Stimulated activated CD4-positive, alpha-beta T cell treated with anti-CD3 and anti-CD28 coated beads, TNF-alpha, amount 100 ng/mL, for 48 hours (primary cell): ENCODE data around the gene DDX47.

ENCODE experiments used
- DNase-seq, 3 donors: peaks; one replicate each; pipeline ENCODE4 v3.0.0-alpha.2; 2020; ENCODE audit warnings: low read depth in 3 of 3

DDX47 gene

DNA sequence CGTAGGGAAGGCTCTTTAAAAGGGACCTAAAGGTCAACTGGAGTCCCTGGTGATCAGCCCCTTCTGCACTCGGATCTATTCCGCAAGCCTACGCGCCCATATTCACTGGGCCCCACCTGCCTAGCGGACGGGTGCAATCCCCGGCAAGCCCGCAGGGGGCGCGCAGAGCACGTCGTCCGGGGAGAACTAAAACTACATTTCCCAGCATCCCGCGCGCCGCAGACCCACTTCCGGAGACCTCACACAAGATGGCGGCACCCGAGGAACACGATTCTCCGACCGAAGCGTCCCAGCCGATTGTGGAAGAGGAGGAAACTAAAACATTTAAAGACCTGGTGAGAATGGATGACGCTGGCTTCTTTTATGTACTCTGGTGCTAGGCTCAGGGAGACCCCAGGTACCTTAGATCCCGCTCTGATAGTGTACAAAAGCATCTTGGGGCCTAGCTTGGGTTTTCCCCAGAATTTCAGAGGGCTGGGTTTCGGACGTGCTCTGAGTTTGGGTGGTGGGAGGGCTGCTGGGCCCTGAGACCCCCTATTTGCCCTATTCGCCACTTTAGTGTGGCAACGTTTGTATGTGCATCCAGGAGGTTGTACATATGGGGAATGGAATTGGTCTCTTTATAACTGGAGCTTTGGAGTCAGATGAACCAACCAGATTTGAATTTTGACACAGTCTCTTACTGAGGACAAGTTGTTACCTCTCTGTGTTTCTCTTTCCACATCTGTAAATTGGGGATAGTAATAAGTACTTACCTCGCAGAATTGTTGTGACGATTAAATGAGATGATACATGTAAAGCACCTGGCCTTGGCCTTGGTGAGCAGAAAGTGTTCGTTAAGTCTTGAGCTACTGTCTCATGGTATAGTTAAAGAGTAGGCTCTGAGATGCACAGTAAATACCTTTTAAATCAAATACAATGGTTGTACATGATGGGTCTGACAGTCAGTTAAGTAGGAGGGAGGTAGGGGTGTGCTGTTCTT is at the start of gene DDX47:
Gene DDX47, plus strand, starts transcription at position 227 of the 982 bp plus-strand sequence. Its CDS starts 22 bp downstream, at position 249.
- DNase-seq = peak; percentile 92 to 97 (median 95)

DNA sequence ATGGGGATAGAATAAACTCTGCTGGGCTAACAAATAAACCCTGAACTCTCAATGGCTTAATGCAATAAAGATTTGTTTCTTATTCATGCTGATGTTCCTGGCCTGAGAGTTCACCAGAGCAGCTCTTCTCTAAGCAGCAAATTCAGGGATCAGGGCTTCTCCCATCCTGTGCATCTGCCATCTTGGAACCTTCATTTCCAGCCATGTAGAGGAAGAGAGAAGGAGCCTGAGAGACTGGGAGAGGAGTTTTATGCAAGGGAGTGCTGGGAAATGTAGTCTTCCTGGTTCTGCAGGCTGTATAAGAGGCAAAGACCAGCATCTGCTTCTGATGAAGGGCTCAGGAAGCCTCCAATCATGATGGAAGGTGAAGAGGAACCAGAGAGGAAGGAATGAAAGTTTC is 48.3 kb upstream of the DDX47 start:
- no peak for DNase-seq

DNA sequence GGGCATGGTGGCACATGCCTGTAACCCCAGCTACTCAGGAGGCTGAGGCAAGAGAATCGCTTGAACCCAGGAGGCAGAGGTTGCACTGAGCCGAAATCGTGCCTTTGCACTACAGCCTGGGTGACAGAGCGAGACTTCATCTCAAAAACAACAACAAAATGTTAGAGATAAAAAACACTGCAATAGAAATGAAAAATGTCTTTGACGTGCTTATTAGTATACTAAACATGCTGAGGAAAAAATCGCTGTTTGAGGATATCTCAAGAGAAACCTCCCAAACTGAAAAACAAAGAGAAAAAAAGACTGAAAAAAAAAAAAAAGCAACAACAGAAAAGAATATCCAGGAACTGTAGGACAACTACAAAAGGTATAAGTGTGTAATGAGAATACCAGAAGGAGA is 42.9 kb upstream of the DDX47 start:
- no peak for DNase-seq

DNA sequence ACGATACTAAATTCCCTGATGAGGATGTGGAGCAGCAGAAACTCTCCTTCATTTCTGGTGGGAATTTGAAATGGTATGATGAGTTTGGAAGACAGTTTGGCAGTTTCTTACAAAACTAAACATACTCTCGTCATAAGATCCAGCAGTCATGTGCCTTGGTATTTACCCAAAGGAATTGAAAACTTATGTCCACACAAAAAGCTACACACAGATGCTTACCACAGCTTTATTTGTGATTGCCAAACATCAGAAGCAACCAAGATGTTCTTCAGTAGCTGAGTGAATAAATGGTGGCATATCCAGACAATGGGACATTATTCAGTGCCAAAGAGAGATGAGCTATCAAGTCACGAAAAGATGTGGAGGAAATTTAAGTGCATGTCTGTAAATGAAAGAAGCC is 38.4 kb upstream of the DDX47 start:
- no peak for DNase-seq

DNA sequence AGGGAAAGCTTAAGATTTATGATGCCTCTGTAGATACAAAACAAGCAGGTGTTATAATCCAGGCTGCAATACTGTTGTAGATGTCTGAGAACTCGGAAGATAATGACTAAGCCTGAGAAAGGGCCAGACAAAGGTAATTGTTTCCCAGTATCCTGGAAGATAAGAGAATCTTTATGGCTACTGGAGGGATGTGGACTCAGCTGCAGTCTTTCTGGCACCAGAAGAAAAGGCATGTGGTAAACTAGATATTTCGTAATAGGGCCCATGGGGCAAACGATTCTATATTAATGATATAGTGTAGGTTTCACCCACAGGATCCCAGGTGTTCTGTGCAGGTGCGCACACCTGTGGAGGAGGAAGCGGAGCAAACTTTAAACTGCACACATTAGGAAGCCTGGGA is 36.9 kb upstream of the DDX47 start:
- DNase-seq = no peak

DNA sequence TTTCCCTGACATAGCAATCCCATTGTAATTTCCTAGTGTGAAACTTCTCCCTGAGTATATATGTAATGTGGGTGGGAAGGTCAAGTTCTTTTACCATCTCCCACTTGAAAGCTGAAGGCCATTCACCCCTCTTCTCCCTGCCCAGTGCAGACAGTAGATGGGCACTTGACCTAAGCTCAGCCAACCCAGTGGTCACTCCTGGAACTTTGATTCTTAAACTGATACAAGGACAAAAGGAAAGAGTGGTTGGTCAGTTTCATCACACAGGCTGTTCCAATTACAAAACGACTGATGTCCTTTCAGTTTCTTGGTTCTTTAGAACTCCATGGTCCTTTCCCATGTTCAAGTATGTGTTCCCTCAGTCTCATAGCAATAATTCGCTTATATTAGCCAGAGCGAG is 36.1 kb upstream of the DDX47 start:
- DNase-seq = no peak

DNA sequence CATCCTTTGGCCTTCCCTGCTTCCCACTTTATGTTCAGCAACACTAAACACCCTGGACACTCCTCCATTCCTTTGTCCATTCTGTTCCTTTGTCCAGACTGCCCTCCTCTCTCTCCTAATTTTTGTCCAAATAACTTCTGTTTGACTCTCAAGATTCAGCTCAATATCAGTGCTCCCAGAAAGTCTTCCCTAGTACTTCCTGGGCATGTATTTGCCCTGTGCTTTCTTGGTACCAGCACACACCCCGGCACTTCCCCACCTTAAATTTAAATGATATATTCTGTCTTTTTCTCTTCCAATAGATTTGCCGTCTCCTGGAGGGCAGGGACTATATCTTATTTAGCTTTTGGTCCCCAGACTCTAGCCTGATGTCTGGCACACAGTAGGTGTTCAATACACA is 34.1 kb upstream of the DDX47 start:
- DNase-seq = no peak

DNA sequence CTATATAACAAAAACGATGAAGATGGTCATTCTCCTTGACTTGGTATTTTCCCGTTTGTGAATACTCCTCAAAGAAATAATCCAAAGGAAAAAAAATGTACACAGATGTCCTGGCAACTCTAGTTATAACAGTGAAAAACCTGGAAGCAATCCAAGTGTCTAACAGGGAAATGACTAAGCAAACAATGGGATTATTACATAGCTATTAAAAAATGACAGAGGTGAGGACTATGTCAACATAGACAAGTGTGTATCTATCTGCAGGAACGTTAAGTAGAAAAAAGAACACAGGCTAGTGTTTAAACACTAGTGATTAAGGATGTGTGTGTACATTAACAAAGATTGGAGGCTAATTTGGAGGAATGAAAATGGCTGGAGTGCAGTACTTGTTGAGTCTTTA is 33.6 kb upstream of the DDX47 start:
- DNase-seq = no peak

DNA sequence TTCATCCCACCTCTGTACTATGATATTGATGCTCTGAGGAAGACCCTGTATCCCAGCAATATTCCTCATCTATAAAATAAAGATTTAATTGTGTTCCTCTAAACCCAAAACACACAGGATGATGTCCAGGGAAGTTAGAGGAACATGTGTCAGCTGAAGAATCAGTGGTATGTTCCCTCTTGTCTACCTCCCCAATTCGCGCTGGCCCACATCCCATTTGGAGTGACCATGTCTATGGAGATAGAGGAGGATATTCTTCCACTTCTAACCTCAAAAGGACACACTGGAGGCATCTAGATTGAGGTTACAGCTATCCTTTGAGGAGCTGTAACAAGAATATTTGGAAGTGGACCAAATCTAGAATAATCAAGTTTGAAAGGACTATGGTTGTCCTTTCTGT is 29.0 kb upstream of the DDX47 start:
- no peak for DNase-seq

DNA sequence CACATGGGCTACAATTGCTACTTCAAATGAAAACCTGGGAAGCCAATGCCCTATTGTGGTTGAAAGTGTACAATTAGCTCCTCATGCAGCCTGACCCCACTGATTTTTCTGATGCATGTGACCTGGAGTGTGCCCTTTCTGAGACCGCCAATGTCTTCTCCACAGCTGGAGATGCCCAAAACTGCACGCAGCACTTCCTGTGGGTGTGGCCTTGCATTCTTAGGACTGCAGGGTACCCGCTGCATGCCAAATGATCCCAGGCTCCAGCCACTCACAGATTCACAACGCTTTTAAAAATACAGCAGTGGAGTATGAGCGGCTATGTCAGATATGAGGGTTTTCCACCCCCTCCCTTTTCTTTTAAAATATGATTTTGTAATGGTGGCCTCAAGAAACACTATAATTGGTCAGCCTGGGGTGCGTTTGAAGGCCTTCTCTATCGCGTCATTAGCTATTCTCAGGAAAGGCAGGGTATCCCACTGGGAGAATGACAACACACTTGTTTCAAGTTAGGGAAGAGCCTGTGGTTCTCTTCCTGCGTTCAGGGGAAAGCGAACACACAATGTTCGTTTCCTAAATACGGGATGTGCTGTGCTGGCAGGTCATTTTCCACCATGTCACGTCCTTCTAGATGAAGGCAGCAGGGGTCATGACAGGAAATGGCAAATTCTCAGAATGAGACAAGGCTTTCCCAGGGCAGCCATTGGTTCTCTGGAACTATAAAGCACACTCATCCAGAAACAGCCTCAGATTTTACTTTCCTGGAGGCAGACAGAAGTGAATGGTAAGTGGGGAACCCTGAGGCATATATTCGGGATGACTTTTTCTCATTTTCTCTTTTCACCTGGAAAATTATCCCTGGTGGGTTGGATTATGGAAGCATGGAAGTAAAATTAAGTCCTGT is 28.0 kb upstream of the DDX47 start, which contains the start of gene APOLD1:
Gene APOLD1, plus strand, starts transcription at position 749 of the 904 bp plus-strand sequence. Its CDS starts 33 bp downstream, at position 782.
- no peak for DNase-seq

DNA sequence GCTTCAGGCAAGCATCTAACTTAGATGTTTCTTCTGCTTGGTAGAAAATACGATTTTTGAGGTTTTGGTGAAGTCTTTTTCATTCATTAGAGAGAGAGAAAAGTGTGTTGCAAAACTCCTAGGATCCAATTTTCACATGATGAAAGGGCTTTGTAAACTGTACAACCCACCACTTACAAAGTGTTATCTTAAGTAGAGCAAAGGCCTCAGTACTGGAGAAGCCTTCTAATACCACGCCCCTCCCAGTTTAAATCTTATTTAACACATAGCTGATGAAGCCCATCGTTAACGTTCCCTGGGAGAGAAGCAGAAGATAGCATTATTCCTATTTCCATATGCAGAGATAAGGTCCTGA is 26.8 kb upstream of the DDX47 start:
- DNase-seq = no peak

DNA sequence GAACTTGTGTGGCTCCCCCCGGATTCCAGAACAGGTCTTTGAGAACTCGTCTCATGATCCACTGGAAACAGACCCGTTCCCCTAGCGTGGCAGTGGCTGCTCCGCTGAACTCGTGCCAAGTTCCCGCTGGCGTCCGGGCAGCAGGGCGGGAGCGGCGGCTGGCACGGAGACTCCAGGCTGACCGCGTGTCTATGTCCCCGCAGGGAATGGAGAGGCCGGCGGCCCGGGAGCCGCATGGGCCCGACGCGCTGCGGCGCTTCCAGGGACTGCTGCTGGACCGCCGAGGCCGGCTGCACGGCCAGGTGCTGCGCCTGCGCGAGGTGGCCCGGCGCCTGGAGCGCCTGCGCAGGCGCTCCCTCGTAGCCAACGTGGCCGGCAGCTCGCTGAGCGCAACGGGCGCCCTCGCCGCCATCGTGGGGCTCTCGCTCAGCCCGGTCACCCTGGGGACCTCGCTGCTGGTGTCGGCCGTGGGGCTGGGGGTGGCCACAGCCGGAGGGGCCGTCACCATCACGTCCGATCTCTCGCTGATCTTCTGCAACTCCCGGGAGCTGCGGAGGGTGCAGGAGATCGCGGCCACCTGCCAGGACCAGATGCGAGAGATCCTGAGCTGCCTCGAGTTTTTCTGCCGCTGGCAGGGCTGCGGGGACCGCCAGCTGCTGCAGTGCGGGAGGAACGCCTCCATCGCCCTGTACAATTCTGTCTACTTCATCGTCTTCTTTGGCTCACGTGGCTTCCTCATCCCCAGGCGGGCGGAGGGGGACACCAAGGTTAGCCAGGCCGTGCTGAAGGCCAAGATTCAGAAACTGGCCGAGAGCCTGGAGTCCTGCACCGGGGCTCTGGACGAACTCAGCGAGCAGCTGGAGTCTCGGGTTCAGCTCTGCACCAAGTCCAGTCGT is 26.2 kb upstream of the DDX47 start:
- DNase-seq = peak; percentile 43 to 61 (median 44)

DNA sequence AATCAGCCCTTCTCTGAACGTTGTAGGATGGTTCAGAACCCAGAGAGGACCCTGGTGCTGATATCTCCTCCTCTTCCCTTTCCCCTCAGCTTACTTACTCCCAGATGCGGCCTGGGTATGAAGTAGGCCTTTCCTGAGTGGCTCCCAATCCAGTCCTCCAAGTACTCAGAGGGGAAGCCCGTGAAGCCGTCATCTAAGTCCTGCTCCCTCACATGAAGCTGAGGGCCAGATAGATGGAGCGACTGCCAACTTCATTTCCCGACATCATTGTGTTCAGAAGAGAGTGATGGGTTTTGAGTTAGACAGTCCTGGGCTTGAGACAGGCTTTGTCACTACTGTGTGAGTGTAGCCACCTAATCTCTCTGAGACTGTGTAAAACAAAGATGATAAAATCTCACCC is 25.0 kb upstream of the DDX47 start:
- no peak for DNase-seq

DNA sequence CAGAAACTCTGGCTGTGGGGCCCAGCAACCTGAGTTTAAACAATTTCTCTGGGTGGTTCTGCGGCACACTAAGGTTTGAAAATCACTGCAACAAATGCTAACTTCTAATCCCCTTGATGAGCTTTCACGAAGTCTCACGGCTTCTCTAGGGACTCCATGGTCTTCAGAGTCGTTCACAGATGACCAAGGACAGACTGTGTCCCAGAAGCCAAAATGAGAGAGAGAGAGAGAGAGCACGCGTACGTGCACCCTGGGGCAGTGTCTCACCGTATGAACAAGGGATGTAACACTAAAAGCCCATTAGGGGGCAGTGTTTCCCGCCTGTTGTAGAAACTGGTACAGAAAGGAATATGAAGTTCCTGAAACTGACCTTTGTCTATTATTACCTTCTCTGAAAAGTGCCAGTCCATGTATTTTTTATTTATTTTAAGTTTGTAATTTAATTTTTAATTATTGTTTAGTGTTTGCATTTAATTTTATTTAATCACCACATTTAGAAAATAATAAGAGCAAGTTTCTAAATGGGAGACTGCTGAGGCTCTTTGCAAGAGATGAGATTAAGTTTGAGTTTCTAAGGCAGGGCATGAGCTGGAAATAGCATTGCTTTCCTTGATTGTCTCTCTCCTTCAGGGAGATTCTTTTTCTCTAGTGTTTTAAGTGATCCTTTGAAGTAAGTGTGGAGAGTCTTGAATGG is 24.3 kb upstream of the DDX47 start:
- peak in 2 of 3 donors; percentile 36 to 62 for DNase-seq

DNA sequence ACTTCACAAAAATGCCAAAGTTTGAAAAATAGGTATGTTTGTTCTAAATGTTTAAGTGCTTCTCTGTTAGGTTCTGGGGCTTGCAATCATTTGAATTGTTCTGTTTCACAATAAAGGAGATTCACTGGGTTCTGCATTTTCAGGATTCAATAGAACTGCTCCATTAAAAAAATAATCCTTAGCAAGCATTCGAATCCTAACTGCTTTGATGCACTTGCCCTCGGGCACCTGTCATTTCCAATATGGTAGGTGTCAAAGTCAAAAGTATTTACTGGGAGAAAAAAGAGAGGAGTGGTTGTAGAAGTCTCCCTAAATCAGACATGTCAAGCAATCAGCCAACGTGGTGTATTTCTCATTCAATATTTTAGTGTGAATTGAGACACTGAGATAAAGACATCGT is 22.2 kb upstream of the DDX47 start:
- no peak for DNase-seq

DNA sequence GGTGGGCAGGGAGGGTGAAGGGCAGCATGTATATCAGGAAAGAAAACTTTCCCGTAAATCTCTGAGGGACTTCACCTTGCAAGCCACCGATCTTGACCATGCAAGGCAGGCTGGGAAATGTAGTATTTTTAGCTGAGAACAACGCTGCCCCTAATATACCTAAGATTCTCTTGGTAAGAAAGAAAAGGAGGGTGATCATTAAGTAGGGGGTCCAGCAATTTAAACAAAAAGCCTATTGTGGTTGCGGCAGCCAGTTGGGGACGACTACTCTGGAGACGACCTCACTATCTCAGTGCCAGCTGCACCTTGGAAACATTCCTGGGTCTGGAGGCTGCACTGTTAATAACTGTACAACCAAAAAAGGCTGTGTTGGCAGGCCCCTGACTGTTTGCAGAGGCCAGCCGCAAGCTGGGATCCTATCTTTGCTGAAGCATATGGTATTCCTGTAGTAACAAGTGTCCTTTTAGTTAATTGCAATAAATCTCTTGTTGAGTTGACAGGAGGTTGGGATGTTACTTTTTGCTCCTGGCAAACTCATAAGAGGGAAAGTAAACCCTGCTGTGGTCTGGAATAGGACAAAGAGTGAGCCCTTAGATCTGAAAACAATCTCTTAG is 21.3 kb upstream of the DDX47 start:
- DNase-seq = no peak

DNA sequence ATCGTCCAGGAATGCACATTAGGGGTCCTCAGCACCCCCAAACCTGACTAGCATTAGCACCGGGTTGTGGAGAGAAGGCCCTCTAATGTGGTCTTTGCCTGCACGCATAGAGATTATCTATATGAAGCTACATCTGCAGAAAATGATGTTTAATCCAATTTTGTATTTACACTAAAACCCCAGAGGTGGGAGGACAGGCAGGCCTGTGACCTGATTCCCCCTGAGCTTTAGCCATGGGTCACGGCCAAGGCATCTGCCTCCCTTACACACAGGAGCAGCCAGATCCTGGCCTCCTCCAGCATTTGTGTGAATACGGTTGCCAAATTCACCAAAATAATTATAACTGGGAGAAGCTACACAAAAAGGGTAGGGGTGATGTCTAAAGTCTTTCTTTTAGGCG is 20.7 kb upstream of the DDX47 start:
- no peak for DNase-seq

DNA sequence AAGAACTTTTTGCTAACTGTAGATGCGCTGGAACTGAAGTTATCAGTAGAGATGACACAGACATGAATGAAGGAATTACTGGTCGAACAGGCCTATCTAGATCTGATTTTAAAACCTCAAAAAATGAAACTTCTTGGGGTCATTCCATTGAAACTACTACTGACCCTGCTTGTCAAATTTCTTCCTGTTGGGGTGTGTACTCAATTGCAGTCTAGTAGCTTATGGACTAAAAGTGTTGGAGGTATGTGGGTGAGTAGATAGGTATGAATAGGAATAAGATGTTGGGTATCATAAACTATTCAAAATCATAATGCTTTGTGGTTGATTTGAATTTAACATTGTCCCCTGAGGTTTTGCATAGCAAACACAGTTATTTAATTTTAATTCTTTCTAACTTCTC is 18.5 kb upstream of the DDX47 start:
- DNase-seq = no peak

DNA sequence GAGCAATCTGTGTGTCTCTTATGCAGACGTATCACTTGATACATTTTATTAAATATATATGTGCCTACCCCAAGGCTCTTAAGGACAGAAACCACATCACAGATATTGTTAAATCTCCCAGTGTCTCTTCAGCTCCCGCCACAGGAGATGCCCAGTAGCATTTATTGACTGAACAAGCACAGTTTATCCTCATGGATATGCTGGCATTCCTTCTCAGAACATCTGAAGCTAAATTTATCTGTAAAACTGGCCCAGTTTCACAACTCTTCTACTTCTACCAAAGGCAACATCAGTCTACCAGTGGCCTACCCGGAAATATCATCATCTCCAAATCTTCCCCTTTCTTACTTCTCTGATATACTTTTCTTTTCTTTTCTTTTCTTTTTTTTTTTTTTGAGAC is 17.0 kb upstream of the DDX47 start:
- DNase-seq = no peak
